ENCODE data around the gene HMGCS1.
"Not testable (repeated sequence)": the region's sequence is repeated elsewhere in the genome, so short reads cannot be mapped to it uniquely, and the experiment has no call there.

HMGCS1 gene

DNA sequence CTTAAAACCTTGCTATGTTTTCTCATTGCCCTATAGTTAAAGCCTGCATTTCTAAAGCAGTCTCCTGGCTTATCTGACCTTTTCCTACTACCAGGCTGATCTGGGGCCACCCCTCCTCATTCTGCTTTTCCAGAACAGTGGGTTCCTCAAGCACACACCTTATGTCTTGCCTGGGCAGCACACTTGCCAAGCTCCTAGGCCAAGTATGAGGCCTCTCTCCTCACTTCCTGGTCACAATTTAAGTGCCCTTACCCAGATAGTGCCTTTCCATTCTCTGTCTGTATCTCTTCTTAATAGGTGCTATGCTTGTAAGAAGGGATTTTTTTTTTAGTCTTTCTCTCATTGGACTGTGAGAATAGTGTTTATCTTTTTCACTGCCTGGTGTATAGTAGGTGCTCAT is 39.7 kb downstream of the HMGCS1 start:
- no peak for DNase-seq (ENCODE audit: low spot score)

- DNase-seq (ENCODE audit: low spot score), result no peak
Observed at GRCh38 chr5:43270645-43271044, 42.6 kb downstream of the HMGCS1 start.

- no peak for DNase-seq (ENCODE audit: low spot score)
Observed at GRCh38 chr5:43268188-43268820, 44.9 kb downstream of the HMGCS1 start.

- DNase-seq (ENCODE audit: low spot score), result not testable (repeated sequence)
Observed at GRCh38 chr5:43262269-43262668, 50.9 kb downstream of the HMGCS1 start.

DNA sequence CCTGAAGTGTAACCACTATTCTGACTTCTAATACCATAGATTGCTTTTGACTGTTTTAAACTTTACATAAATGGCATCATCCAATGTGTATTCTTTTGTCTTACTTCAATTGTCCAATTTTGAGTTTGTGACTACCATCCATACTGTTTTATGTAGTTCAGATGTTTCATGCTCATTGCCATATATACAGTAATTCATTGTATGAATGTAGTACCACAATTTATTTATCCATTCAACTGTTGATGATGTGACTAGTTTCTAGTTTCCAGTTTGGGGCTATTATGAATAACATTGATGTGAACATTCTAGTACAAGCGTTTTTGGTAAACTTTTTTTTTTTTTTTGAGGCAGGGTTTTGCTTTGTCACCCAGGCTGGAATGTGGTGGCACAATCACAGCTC is 55.1 kb downstream of the HMGCS1 start:
- DNase-seq (ENCODE audit: low spot score), result no peak

DNA sequence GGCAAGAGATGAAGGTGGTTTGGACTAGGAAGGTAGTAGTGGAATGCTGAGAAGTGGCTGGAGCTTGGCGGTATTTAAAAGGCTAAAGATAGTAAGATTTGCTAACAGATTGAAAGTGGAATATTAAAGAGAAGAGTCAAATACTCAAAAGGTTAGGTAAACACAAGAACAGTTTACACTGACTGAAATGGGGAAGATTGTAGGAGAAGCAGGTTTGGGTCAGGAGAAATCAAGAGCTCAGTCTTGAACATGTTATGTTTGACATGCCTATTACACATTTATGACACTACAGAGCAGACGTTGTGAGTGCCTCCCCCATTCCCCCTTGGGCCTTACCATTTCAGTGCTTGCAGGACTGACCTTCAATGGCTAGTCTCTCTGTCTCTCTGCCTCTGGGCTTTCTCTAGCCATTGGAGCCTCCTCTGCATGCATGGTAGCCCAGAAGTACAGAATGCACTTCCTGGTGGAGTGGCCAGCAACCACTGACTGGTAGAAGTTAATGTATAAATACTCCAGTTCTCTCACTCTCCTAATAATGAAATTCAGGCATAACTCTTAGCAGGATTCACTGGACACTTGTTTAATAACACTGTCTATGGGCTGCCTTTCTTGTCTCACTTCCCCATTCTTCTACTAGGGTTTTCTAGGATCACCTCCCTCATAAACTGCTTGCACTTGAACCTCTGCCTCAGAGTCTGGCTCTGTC is 56.8 kb downstream of the HMGCS1 start:
- no peak for DNase-seq (ENCODE audit: low spot score)

GRCh38 chr5:43255704-43256103 is 57.5 kb downstream of the HMGCS1 start:
- no peak for DNase-seq (ENCODE audit: low spot score)

DNA sequence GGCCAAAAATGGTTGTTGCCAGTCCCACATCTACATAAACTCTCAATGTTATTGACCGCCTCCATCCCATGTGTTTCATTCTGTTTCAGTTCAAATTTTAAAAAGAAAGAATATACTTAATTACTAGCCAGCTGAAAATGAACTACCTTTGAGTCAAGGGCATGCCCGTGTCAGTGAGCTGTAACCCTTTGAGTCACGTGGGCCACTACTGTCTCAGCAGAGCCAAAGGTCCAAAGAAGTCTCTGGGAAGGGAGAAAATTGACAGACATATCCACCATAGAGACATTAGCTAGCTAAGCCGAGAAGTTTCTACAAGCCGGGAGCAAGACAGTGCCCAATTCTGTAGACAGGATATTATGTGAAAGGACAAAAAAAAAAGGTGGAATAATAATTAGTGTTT is 61.5 kb downstream of the HMGCS1 start:
- no peak for DNase-seq (ENCODE audit: low spot score)

DNA sequence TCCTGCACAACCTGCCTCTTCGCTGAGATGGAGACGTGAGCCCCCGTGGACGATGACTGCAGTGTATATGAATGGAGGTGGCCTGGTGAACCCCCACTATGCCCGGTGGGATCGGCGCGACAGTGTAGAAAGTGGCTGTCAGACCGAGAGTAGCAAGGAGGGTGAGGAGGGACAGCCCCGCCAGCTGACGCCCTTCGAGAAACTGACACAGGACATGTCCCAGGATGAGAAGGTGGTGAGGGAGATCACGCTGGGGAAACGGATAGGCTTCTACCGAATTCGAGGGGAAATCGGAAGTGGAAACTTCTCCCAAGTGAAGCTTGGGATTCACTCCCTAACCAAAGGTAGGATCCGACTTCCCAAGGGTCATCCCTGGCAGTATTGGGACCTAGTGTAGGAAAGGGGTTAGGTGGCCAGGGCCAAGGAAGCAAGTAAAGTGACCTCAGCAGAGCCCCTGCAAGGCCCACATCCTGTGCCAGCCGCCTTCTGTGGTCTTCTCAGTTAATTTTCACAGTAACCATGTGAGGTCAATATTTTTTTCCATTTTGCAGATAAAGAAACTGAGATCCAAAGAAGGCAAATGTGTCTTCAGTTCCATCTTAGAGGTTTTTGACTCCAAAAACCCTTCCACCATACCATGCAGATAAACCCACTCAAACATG is 67.4 kb downstream of the HMGCS1 start:
- no peak for DNase-seq (ENCODE audit: low spot score)

DNA sequence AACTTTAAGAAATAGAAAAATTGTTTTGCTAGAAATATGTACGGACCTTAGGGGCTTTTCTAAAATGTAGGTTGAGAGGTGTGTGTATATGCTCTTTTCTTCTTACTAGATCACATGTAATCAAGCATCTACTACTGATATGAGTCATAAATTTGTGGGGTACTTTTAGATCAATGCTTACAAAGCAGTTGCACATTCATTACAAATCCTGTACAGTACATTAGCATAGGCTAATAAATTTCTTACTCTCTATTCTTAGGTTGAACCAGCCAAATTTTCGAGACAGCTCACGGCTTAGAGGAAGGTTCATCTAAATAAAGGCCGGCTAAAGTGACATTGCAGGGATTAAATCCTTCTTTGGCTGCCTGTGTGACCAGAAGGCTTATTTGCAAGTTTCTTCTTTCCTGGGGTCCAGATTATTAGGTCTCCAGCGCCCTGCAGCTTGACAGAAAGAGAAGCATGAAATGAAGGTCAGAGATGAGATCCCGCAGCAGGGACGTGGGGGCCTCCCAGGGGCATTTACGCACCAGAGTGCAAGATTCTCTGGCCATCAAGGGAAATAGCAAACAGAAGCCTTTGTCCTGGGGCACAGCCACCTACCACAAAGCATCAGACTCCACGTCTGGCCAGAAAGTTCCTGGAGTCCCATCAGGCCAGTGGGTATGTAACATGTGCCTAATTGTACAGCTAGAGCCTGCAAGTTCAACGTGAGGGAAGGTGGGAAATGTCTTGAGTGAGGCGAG is 68.2 kb downstream of the HMGCS1 start:
- DNase-seq (ENCODE audit: low spot score), result no peak

GRCh38 chr5:43243270-43243669 is 69.9 kb downstream of the HMGCS1 start:
- no peak for DNase-seq (ENCODE audit: low spot score)

GRCh38 chr5:43242196-43242595 is 71.0 kb downstream of the HMGCS1 start:
- DNase-seq (ENCODE audit: low spot score), result no peak

Measured in AG20443 (cell line).